Effector memory CD8-positive, alpha-beta T cell (primary cell): ENCODE data around the gene PHF5A.
"Not testable (repeated sequence)": the region's sequence is repeated elsewhere in the genome, so short reads cannot be mapped to it uniquely, and the experiment has no call there.

Experiments used
- ATAC-seq: fragments of 150-1000 bp; cut with Tn5 transposase; replicated peaks from 2 replicates; pipeline ENCODE4 v1.10.0; 2021; ENCODE audit warnings: mild to moderate bottlenecking, moderate library complexity
- DNase-seq, 3 experiments: peaks; one replicate each; pipeline ENCODE4 v3.0.0; 2021
- H3K27ac Mint-ChIP-seq, 2 donors: one replicate each; pipeline ENCODE4 v1.8.0; 2022; ENCODE audit warnings: mild to moderate bottlenecking in 2 of 2, mixed read lengths in 2 of 2, moderate library complexity in 2 of 2
- H3K27me3 Mint-ChIP-seq, 2 donors: one replicate each; pipeline ENCODE4 v1.8.0; 2022; ENCODE audit warnings: mixed read lengths in 2 of 2
- H3K36me3 Mint-ChIP-seq: one replicate; pipeline ENCODE4 v1.8.0; 2022; ENCODE audit warnings: mild to moderate bottlenecking, moderate library complexity, mixed read lengths; ENCODE audit not compliant: insufficient read depth
- H3K4me1 Mint-ChIP-seq, 2 donors: one replicate each; pipeline ENCODE4 v1.8.0; 2022; ENCODE audit warnings: low read depth in 2 of 2, mixed read lengths in 2 of 2
- H3K4me3 Mint-ChIP-seq, 2 donors: one replicate each; pipeline ENCODE4 v1.8.0; 2022; ENCODE audit warnings: mild to moderate bottlenecking in 2 of 2, mixed read lengths in 2 of 2, moderate library complexity in 2 of 2
- H3K9me3 Mint-ChIP-seq, 2 donors: one replicate each; pipeline ENCODE4 v1.8.0; 2022; ENCODE audit warnings: mixed read lengths in 2 of 2

The PHF5A gene

GRCh38 chr22:41447435-41448188, 20.9 kb downstream of the PHF5A start:
- H3K4me1 Mint-ChIP-seq, result peaks cover 31 to 32% of the 10 kb centered on the region in 2 donors
- peak overlapping the region; percentile 84 to 99 for H3K4me3 Mint-ChIP-seq
- peaks cover 57% of the 10 kb centered on the region for H3K36me3 Mint-ChIP-seq
- DNase-seq, result peak; percentile 27 to 44 (median 29)
- ATAC-seq, result peak; percentile 9
- no peaks in the 10 kb centered on the region for H3K27me3 Mint-ChIP-seq
- H3K27ac Mint-ChIP-seq, result peak overlapping the region; percentile 91 to 96
- H3K9me3 Mint-ChIP-seq, result no peaks in the 10 kb centered on the region

GRCh38 chr22:41446639-41447434, 21.7 kb downstream of the PHF5A start, which contains the start of gene TOB2:
TSS of gene TOB2 (minus strand) at chr22:41446801. CDS start at chr22:41437345, 9,456 bp downstream.
- DNase-seq (peak; percentile 92 to 95 (median 94)), ATAC-seq (peak; percentile 65)
- Mint-ChIP-seq H3K4me3 (peak within 1 kb of the TSS; percentile 84 to 99), H3K27ac (peak within 1 kb of the TSS; percentile 91 to 96), H3K9me3 (no peaks in the 10 kb centered on the region), H3K27me3 (no peaks in the 10 kb centered on the region), H3K36me3 (peaks cover 54% of the 10 kb centered on the region), H3K4me1 (peaks cover 33% of the 10 kb centered on the region in 2 donors)

GRCh38 chr22:41446057-41446501, 22.4 kb downstream of the PHF5A start:
- peak overlapping the region; percentile 91 to 96 for H3K27ac Mint-ChIP-seq
- no peaks in the 10 kb centered on the region for H3K9me3 Mint-ChIP-seq
- ATAC-seq (no peak), DNase-seq (no peak)
- H3K27me3 Mint-ChIP-seq, result no peaks in the 10 kb centered on the region
- peaks cover 33% of the 10 kb centered on the region in 2 donors for H3K4me1 Mint-ChIP-seq
- H3K36me3 Mint-ChIP-seq, result peaks cover 54% of the 10 kb centered on the region
- H3K4me3 Mint-ChIP-seq, result peak overlapping the region; percentile 84 to 99

- no peak for ATAC-seq
- Mint-ChIP-seq H3K27ac (peak overlapping the region; percentile 91 to 96), H3K9me3 (no peaks in the 10 kb centered on the region), H3K27me3 (no peaks in the 10 kb centered on the region), H3K36me3 (peaks cover 54% of the 10 kb centered on the region), H3K4me1 (peaks cover 33% of the 10 kb centered on the region in 2 donors), H3K4me3 (peak overlapping the region; percentile 84 to 99)
- peak in 1 of 3 experiments; percentile 32 for DNase-seq
Observed at GRCh38 chr22:41445129-41446056, 23.1 kb downstream of the PHF5A start.

GRCh38 chr22:41444360-41445128, 23.9 kb downstream of the PHF5A start:
- Mint-ChIP-seq H3K4me1 (peaks cover 33% of the 10 kb centered on the region in 2 donors), H3K9me3 (no peaks in the 10 kb centered on the region), H3K4me3 (peak overlapping the region; percentile 84 to 99), H3K27me3 (no peaks in the 10 kb centered on the region), H3K36me3 (peaks cover 58% of the 10 kb centered on the region), H3K27ac (peak overlapping the region; percentile 91 to 96)
- DNase-seq (peak; percentile 57 to 64 (median 59)), ATAC-seq (peak; percentile 40)

GRCh38 chr22:41442240-41442792, 26.2 kb downstream of the PHF5A start:
- Mint-ChIP-seq H3K27me3 (no peaks in the 10 kb centered on the region), H3K4me3 (peak overlapping the region in 1 of 2 donors; percentile 99), H3K9me3 (no peaks in the 10 kb centered on the region), H3K4me1 (peaks cover 27% of the 10 kb centered on the region in 2 donors), H3K36me3 (peaks cover 62% of the 10 kb centered on the region), H3K27ac (no peak overlapping the region)
- DNase-seq, result no peak
- no peak for ATAC-seq

GRCh38 chr22:41440511-41440910, 28.0 kb downstream of the PHF5A start:
- not testable (repeated sequence) for H3K27me3 Mint-ChIP-seq, H3K4me3 Mint-ChIP-seq, ATAC-seq, H3K9me3 Mint-ChIP-seq, DNase-seq
- peak overlapping the region in 1 of 2 donors; percentile 70 for H3K27ac Mint-ChIP-seq
- peaks cover 62% of the 10 kb centered on the region for H3K36me3 Mint-ChIP-seq
- peaks cover 28 to 30% of the 10 kb centered on the region in 2 donors for H3K4me1 Mint-ChIP-seq

GRCh38 chr22:41437198-41437597, 31.3 kb downstream of the PHF5A start:
- no peak overlapping the region for H3K4me3 Mint-ChIP-seq

GRCh38 chr22:41436322-41437113, 32.0 kb downstream of the PHF5A start:
- no peak for ATAC-seq
- Mint-ChIP-seq H3K4me1 (peaks cover 9 to 15% of the 10 kb centered on the region in 2 donors), H3K4me3 (no peak overlapping the region), H3K27ac (peak overlapping the region; percentile 38 to 90), H3K36me3 (peaks cover 68% of the 10 kb centered on the region), H3K27me3 (no peaks in the 10 kb centered on the region), H3K9me3 (no peaks in the 10 kb centered on the region)
- no peak for DNase-seq

More at GRCh38 chr22:41437198-41437597, 31.3 kb downstream of the PHF5A start:
- peaks cover 62% of the 10 kb centered on the region for H3K36me3 Mint-ChIP-seq
- ATAC-seq (no peak), DNase-seq (no peak)
- no peaks in the 10 kb centered on the region for H3K9me3 Mint-ChIP-seq
- H3K4me1 Mint-ChIP-seq, result peaks cover 9 to 14% of the 10 kb centered on the region in 2 donors
- H3K27ac Mint-ChIP-seq, result peak overlapping the region in 1 of 2 donors; percentile 38
- no peaks in the 10 kb centered on the region for H3K27me3 Mint-ChIP-seq

GRCh38 chr22:41435560-41435959, 32.9 kb downstream of the PHF5A start:
- no peak overlapping the region for H3K4me3 Mint-ChIP-seq
- H3K27me3 Mint-ChIP-seq, result no peaks in the 10 kb centered on the region
- no peak for DNase-seq
- peaks cover 14 to 21% of the 10 kb centered on the region in 2 donors for H3K4me1 Mint-ChIP-seq
- peak overlapping the region; percentile 56 to 75 for H3K27ac Mint-ChIP-seq
- H3K36me3 Mint-ChIP-seq, result peaks cover 78% of the 10 kb centered on the region
- no peak for ATAC-seq
- no peaks in the 10 kb centered on the region for H3K9me3 Mint-ChIP-seq

- not testable (repeated sequence) for H3K27me3 Mint-ChIP-seq, H3K4me3 Mint-ChIP-seq, H3K9me3 Mint-ChIP-seq, DNase-seq, ATAC-seq
- Mint-ChIP-seq H3K36me3 (peaks cover 84% of the 10 kb centered on the region), H3K27ac (peak overlapping the region in 1 of 2 donors; percentile 56), H3K4me1 (peaks cover 13 to 21% of the 10 kb centered on the region in 2 donors)
Observed at GRCh38 chr22:41434361-41435003, 34.0 kb downstream of the PHF5A start.
